ENCODE measurements around the gene USP38. TPM values are rescaled to one million over a fixed set of nuclear protein-coding genes. Genes with fewer than 3 reads are reported as not detected.

USP38 gene
- total RNA-seq, 1 donor from 2014 or later, result 11.4 TPM

GRCh38 chr4:143224255-143224654 is 39.5 kb downstream of the USP38 start:
- Histone ChIP-seq H3K36me3 (no peaks in the 10 kb centered on the region), H2AFZ (replicated peaks) (no peak overlapping the region), H3K9ac (no peak overlapping the region), H4K20me1 (ENCODE audit: low read depth) (peaks cover 6% of the 10 kb centered on the region), H3K4me1 (peaks cover 17% of the 10 kb centered on the region), H3K4me3 (no peak overlapping the region), H3F3A (ENCODE audit: low read depth) (peaks cover 4% of the 10 kb centered on the region), H3K4me2 (no peak overlapping the region), H3K27me3 (no peaks in the 10 kb centered on the region), H3K9me3 (ENCODE audit: low read depth) (no peaks in the 10 kb centered on the region), H3K79me2 (ENCODE audit: low read depth) (no peaks in the 10 kb centered on the region), H3K27ac (no peak overlapping the region)
- no peak overlapping the region for H3K27ac Mint-ChIP-seq
- H3K9me3 Mint-ChIP-seq, result no peaks in the 10 kb centered on the region
- TF ChIP-seq EZH2 (IDR thresholded peaks at IDR 0.05) (no peak), EZH2phosphoT487 (IDR thresholded peaks at IDR 0.05) (no peak), CTCF (IDR thresholded peaks at IDR 0.05) (no peak)
- no peaks in the 10 kb centered on the region for H3K4me1 Mint-ChIP-seq
- H3K4me3 Mint-ChIP-seq, result no peak overlapping the region
- no peaks in the 10 kb centered on the region for H3K27me3 Mint-ChIP-seq (ENCODE audit: insufficient read depth, low read depth)
- DNase-seq (ENCODE audit: low spot score), result no peak
- peaks cover 1% of the 10 kb centered on the region for H3K36me3 Mint-ChIP-seq

GRCh38 chr4:143225167-143225566 is 40.5 kb downstream of the USP38 start:
- Mint-ChIP-seq H3K4me1 (no peaks in the 10 kb centered on the region), H3K4me3 (no peak overlapping the region), H3K27me3 (ENCODE audit: insufficient read depth, low read depth) (no peaks in the 10 kb centered on the region), H3K36me3 (peaks cover 1% of the 10 kb centered on the region), H3K27ac (no peak overlapping the region), H3K9me3 (no peaks in the 10 kb centered on the region)
- H3F3A ChIP-seq (ENCODE audit: low read depth), result peaks cover 4% of the 10 kb centered on the region
- H4K20me1 ChIP-seq (ENCODE audit: low read depth), result peaks cover 6% of the 10 kb centered on the region
- TF ChIP-seq EZH2phosphoT487 (IDR thresholded peaks at IDR 0.05), result no peak
- no peak for TF ChIP-seq EZH2 (IDR thresholded peaks at IDR 0.05)
- TF ChIP-seq CTCF (IDR thresholded peaks at IDR 0.05), result no peak
- peak overlapping the region; percentile 51 for H3K4me2 ChIP-seq
- H3K27me3 ChIP-seq, result no peaks in the 10 kb centered on the region
- DNase-seq (ENCODE audit: low spot score), result peak; percentile 58
- H3K27ac ChIP-seq, result peak overlapping the region; percentile 46
- peaks cover 17% of the 10 kb centered on the region for H3K4me1 ChIP-seq
- H3K9me3 ChIP-seq (ENCODE audit: low read depth), result no peaks in the 10 kb centered on the region
- no peak overlapping the region for H3K4me3 ChIP-seq
- no peaks in the 10 kb centered on the region for H3K36me3 ChIP-seq
- no peaks in the 10 kb centered on the region for H3K79me2 ChIP-seq (ENCODE audit: low read depth)
- H2AFZ ChIP-seq (replicated peaks), result no peak overlapping the region
- H3K9ac ChIP-seq, result no peak overlapping the region

GRCh38 chr4:143230683-143231082 is 46.0 kb downstream of the USP38 start:
- no peaks in the 10 kb centered on the region for H3K9me3 Mint-ChIP-seq
- DNase-seq (ENCODE audit: low spot score), result no peak
- no peak overlapping the region for H3K4me3 Mint-ChIP-seq
- no peak overlapping the region for H3K9ac ChIP-seq
- TF ChIP-seq CTCF (IDR thresholded peaks at IDR 0.05) (no peak), EZH2 (IDR thresholded peaks at IDR 0.05) (no peak)
- no peak overlapping the region for H3K4me2 ChIP-seq
- no peaks in the 10 kb centered on the region for H3K4me1 Mint-ChIP-seq
- no peak overlapping the region for H2AFZ ChIP-seq (replicated peaks)
- no peaks in the 10 kb centered on the region for H3K36me3 Mint-ChIP-seq
- H4K20me1 ChIP-seq (ENCODE audit: low read depth), result no peaks in the 10 kb centered on the region
- H3K27ac ChIP-seq, result no peak overlapping the region
- no peaks in the 10 kb centered on the region for H3K27me3 ChIP-seq
- no peak overlapping the region for H3K27ac Mint-ChIP-seq
- H3K4me3 ChIP-seq, result no peak overlapping the region
- peaks cover 9% of the 10 kb centered on the region for H3K4me1 ChIP-seq
- H3F3A ChIP-seq (ENCODE audit: low read depth), result no peaks in the 10 kb centered on the region
- no peaks in the 10 kb centered on the region for H3K79me2 ChIP-seq (ENCODE audit: low read depth)
- peaks cover 2% of the 10 kb centered on the region for H3K27me3 Mint-ChIP-seq (ENCODE audit: insufficient read depth, low read depth)
- no peaks in the 10 kb centered on the region for H3K36me3 ChIP-seq
- H3K9me3 ChIP-seq (ENCODE audit: low read depth), result no peaks in the 10 kb centered on the region
